GM12872 (cell line): ENCODE measurements around the gene ADAMTS18.

Experiments
- TF ChIP-seq, protein P1 (sequence below): IDR thresholded peaks from 3 replicates; pipeline ENCODE4 v1.5.1; 2011; ENCODE audit warnings: low read depth, mild to moderate bottlenecking, low read length, moderate library complexity; ENCODE audit not compliant: insufficient read depth

Gene ADAMTS18

GRCh38 chr16:77434022-77434529 lies 758 bp downstream of the ADAMTS18 start:
- TF ChIP-seq, protein P1, sequence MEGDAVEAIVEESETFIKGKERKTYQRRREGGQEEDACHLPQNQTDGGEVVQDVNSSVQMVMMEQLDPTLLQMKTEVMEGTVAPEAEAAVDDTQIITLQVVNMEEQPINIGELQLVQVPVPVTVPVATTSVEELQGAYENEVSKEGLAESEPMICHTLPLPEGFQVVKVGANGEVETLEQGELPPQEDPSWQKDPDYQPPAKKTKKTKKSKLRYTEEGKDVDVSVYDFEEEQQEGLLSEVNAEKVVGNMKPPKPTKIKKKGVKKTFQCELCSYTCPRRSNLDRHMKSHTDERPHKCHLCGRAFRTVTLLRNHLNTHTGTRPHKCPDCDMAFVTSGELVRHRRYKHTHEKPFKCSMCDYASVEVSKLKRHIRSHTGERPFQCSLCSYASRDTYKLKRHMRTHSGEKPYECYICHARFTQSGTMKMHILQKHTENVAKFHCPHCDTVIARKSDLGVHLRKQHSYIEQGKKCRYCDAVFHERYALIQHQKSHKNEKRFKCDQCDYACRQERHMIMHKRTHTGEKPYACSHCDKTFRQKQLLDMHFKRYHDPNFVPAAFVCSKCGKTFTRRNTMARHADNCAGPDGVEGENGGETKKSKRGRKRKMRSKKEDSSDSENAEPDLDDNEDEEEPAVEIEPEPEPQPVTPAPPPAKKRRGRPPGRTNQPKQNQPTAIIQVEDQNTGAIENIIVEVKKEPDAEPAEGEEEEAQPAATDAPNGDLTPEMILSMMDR: no peak

DNA sequence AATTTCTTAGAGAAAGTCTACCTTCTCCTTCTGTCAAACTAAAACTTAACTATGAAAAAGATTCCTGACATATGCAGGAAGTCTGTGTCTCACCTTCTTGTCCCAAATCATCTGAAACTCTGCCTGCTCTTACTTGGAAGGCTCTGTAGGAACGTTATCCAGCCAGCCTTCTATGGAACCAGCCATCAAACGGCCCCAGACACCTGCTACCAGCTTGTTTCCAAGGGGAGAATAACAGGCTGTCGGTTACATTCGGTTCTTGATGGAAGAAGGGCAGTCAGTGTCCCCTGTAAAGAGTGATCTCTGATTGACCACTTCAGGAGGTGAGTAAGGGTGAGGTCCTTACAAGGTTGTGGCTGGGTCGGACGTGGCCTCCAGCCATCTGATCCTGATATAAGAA lies 1.7 kb downstream of the ADAMTS18 start:
- TF ChIP-seq, protein P1: no peak

DNA sequence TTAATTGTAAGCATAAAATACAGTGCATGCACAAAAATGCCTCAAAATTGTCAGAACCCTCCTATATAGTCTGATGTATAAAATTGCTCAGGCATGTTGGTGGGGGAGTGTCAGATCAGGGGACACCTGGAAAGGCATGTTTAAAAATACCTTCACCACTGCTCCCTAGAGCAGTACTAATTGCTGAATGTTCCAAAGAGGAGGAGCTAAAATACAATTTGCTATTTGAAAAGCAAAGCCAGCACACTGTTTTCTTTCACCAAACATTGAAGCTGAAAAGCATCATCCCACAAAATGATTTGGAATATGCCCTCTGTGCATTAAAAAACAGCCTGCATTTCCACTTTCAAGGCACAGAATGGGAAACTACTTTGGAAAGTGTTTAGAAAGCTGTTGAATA lies 2.6 kb downstream of the ADAMTS18 start:
- TF ChIP-seq, protein P1: no peak

GRCh38 chr16:77430787-77431585 lies 3.8 kb downstream of the ADAMTS18 start:
- TF ChIP-seq, protein P1: no peak

- TF ChIP-seq, protein P1: no peak
These were observed 4.5 kb downstream of the ADAMTS18 start for GRCh38 chr16:77430360-77430759.

DNA sequence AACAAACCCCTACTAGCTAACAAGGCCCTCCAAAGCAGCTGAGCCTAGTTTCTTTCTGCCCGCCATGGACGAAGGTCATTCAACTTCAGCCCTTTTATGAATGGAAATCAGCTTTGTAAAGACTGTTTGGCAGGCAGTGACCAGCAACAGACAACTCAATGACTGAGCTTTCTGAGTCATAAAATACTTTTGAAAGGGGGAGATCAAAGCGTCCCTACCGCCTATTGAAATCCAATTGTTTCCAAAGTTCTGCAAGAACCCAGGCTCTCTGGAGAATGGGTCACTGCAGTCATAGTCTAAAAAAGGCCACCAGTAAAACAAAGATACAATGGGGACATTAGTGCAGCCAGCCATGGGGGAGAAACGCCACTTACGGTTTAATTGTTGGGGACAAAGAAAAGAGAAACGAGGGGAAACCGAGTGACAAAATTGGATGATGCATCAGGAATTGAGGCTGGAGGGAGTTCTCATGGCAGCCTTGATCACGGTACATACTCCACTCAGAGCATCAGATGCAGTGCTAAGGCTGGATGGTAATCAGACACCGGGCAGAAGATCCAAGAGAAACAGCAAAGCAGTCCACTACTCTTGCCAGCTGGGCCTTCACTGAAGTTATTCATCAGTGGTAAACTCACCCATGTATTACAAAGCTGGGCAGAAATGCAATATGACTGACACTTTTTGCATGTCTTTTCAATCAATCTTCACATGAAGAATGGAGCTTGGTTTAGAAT lies 9.8 kb downstream of the ADAMTS18 start:
- TF ChIP-seq, protein P1: no peak

- TF ChIP-seq, protein P1: no peak
These were observed 12.5 kb downstream of the ADAMTS18 start for GRCh38 chr16:77422196-77422784.
